A549 treated with RU486 at 1 μM for 4 hours (cell line): ENCODE measurements around the gene HIF1A. TPM values are rescaled to one million over a fixed set of nuclear protein-coding genes. Genes with fewer than 3 reads are reported as not detected.

ENCODE experiments used
- total RNA-seq: library from RNA; stranded (reverse); fragments of 200-300 nt; extraction: Qiagen RNA extraction; gene quantifications from 5 replicates; pipeline ENCODE4 v1.2.3, GENCODE V29; 2022; ENCODE audit warnings: low read depth

Gene HIF1A
- 114 to 231 TPM (median 183 TPM) in 5 replicates for total RNA-seq

DNA sequence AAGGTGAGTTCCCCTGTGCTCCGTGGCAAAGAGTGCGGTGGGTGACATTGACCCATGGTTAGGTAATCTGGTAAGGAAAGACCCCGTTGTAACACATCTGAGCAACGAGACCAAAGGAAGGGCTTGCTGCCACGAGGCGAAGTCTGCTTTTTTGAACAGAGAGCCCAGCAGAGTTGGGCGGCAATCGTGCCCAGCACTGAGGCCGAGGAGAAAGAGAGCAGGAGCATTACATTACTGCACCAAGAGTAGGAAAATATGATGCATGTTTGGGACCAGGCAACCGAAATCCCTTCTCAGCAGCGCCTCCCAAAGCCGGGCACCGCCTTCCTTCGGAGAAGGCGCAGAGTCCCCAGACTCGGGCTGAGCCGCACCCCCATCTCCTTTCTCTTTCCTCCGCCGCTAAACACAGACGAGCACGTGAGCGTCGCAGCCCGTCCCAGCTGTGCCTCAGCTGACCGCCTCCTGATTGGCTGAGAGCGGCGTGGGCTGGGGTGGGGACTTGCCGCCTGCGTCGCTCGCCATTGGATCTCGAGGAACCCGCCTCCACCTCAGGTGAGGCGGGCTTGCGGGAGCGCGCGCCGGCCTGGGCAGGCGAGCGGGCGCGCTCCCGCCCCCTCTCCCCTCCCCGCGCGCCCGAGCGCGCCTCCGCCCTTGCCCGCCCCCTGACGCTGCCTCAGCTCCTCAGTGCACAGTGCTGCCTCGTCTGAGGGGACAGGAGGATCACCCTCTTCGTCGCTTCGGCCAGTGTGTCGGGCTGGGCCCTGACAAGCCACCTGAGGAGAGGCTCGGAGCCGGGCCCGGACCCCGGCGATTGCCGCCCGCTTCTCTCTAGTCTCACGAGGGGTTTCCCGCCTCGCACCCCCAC lies at the start of gene HIF1A:
TSS of gene HIF1A (plus strand) at position 684 of the 865 bp plus-strand sequence. CDS start 292 bp downstream, outside the sequence.

GRCh38 chr14:61761959-61762786 lies 66.9 kb downstream of the HIF1A start, which contains the start of gene SNAPC1:
TSS of gene SNAPC1 (plus strand) at chr14:61762420. CDS start at chr14:61762461, 41 bp downstream.

Other genes with a start within 250 kb of the HIF1A start
- gene SNAPC1, start 66.9 kb downstream of the HIF1A start, total RNA-seq: 10.0 to 19.0 TPM (median 16.2 TPM) in 5 replicates
- 0.05 to 0.12 TPM (median 0.07 TPM) in 4 of 5 replicates, not detected in the other for gene SYT16, start 117.2 kb downstream of the HIF1A start, total RNA-seq